ENCODE data around the gene CDRT4. TPM values are rescaled to one million over a fixed set of nuclear protein-coding genes. Genes with fewer than 3 reads are reported as not detected.

The CDRT4 gene
- total and polyA plus RNA-seq, 2 experiments from 2014 or later = 6.5 to 13.0 TPM

DNA sequence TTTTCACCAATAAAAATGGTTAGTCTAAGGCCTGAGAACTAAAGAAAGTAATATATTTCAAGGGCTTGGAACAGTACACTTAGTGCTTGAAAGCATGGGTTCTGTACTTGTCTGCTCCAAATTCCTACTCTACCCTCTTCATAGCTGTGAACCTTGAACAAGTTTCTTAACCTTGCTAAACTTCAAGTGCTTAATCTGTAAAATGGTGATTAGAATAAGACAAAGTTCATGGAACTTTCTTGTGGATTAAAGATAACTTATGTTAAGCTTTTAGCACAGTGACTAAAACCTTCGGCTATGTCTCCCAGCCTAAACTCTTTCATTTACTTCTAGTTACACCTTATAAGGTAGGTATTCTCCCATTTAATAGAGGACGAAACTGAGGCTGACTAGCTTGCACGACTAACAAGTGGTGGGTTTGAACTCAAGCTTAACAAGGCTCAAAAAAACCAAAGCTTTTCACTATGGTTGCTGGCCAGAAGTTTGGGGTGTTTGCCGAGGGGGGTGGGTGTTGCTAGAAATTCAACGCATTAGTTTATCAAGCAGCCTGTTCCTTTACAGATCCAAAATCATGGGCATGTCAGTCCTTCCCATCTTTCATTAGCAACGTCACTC is 28.8 kb downstream of the CDRT4 start (continued):
- no peak for TF ChIP-seq ZNF114 (CRISPR knock-in tag; IDR thresholded peaks at IDR 0.05)
- TF ChIP-seq EZH2phosphoT487 (IDR thresholded peaks at IDR 0.05; ENCODE audit: unreplicated experiment) = no peak
- TF ChIP-seq, protein P1, sequence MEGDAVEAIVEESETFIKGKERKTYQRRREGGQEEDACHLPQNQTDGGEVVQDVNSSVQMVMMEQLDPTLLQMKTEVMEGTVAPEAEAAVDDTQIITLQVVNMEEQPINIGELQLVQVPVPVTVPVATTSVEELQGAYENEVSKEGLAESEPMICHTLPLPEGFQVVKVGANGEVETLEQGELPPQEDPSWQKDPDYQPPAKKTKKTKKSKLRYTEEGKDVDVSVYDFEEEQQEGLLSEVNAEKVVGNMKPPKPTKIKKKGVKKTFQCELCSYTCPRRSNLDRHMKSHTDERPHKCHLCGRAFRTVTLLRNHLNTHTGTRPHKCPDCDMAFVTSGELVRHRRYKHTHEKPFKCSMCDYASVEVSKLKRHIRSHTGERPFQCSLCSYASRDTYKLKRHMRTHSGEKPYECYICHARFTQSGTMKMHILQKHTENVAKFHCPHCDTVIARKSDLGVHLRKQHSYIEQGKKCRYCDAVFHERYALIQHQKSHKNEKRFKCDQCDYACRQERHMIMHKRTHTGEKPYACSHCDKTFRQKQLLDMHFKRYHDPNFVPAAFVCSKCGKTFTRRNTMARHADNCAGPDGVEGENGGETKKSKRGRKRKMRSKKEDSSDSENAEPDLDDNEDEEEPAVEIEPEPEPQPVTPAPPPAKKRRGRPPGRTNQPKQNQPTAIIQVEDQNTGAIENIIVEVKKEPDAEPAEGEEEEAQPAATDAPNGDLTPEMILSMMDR (conservative IDR thresholded peaks at IDR 0.05; ENCODE audit: low read depth in 2 of 2) = no peak
- TF ChIP-seq REST (IDR thresholded peaks at IDR 0.05; ENCODE audit: unreplicated experiment) = no peak
- no peak for TF ChIP-seq ZNF331 (CRISPR knock-in tag; IDR thresholded peaks at IDR 0.05; ENCODE audit: low read depth)
- TF ChIP-seq NANOG (IDR thresholded peaks at IDR 0.05; ENCODE audit: borderline replicate concordance) = no peak
- no peak for TF ChIP-seq CREB1 (CRISPR knock-in tag; IDR thresholded peaks at IDR 0.05; ENCODE audit: low read depth)
- no peak for TF ChIP-seq JUNB (IDR thresholded peaks at IDR 0.05; ENCODE audit: unreplicated experiment)

GRCh38 chr17:15437303-15437635 is 30.2 kb downstream of the CDRT4 start:
- H3K36me3 ChIP-seq (ENCODE audit: insufficient read depth) = no peaks in the 10 kb centered on the region

More at GRCh38 chr17:15437303-15437635, 30.2 kb downstream of the CDRT4 start:
- DNase-seq (ENCODE audit: low spot score) = no peak
- Mint-ChIP-seq H3K4me1 (peaks cover 3% of the 10 kb centered on the region; the same call in 2 of the 3 replicates), H3K9me3 (no peaks in the 10 kb centered on the region), H3K27me3 (ENCODE audit: insufficient read depth, low read depth, poor library complexity) (peaks cover 12% of the 10 kb centered on the region), H3K4me3 (no peak overlapping the region), H3K27ac (no peak overlapping the region), H3K36me3 (ENCODE audit: low read depth) (peaks cover 26% of the 10 kb centered on the region; the same call in 2 of the 3 replicates)
- H3K27ac ChIP-seq (ENCODE audit: low read depth) = no peak overlapping the region
- no peaks in the 10 kb centered on the region for H3K79me2 ChIP-seq (replicated peaks; ENCODE audit: insufficient read depth)
- no peak overlapping the region for H3K4me2 ChIP-seq
- H3K4me1 ChIP-seq (ENCODE audit: insufficient read depth) = no peaks in the 10 kb centered on the region
- no peaks in the 10 kb centered on the region for H3K9me2 ChIP-seq (ENCODE audit: insufficient read depth)
- no peak for TF ChIP-seq EZH2phosphoT487 (IDR thresholded peaks at IDR 0.05; ENCODE audit: unreplicated experiment)
- no peak overlapping the region for H3K4me3 ChIP-seq
- H3F3A ChIP-seq (replicated peaks; ENCODE audit: low read depth) = no peaks in the 10 kb centered on the region
- no peaks in the 10 kb centered on the region for H3K27me3 ChIP-seq (ENCODE audit: insufficient read depth)
- H2AFZ ChIP-seq = no peak overlapping the region
- no peak for ATAC-seq
- no peaks in the 10 kb centered on the region; the same call in 1 of the 2 replicates for H4K20me1 ChIP-seq (replicated peaks; ENCODE audit: insufficient read depth)

Measured in GM23338 (cell line).